ENCODE data around the gene UVSSA.
"Not testable (repeated sequence)": the region's sequence is repeated elsewhere in the genome, so short reads cannot be mapped to it uniquely, and the experiment has no call there.

Gene UVSSA

GRCh38 chr4:1378559-1379231, 31.7 kb downstream of the UVSSA start:
- no peak for FAIRE-seq

GRCh38 chr4:1379351-1379781, 32.4 kb downstream of the UVSSA start:
- no peak for FAIRE-seq

GRCh38 chr4:1379801-1380331, 32.9 kb downstream of the UVSSA start:
- no peak for FAIRE-seq

GRCh38 chr4:1380368-1381151, 33.6 kb downstream of the UVSSA start:
- FAIRE-seq = no peak

- no peak for FAIRE-seq
Observed at GRCh38 chr4:1381181-1381621, 34.2 kb downstream of the UVSSA start.

- FAIRE-seq = no peak
Observed at GRCh38 chr4:1381944-1382541, 35.0 kb downstream of the UVSSA start.

- FAIRE-seq = no peak
Observed at GRCh38 chr4:1382776-1383727, 36.0 kb downstream of the UVSSA start.

- no peak for FAIRE-seq
Observed at GRCh38 chr4:1383728-1384591, 37.0 kb downstream of the UVSSA start.

GRCh38 chr4:1384675-1385372, 37.8 kb downstream of the UVSSA start:
- no peak for FAIRE-seq

- no peak for FAIRE-seq
Observed at GRCh38 chr4:1385373-1386340, 38.6 kb downstream of the UVSSA start.

- FAIRE-seq = not testable (repeated sequence)
Observed at GRCh38 chr4:1393363-1393762, 46.4 kb downstream of the UVSSA start.

- no peak for FAIRE-seq
Observed at GRCh38 chr4:1393866-1394265, 46.9 kb downstream of the UVSSA start.

- FAIRE-seq = not testable (repeated sequence)
Observed at GRCh38 chr4:1394554-1395388, 47.8 kb downstream of the UVSSA start.

GRCh38 chr4:1395389-1395820, 48.4 kb downstream of the UVSSA start:
- not testable (repeated sequence) for FAIRE-seq

- no peak for FAIRE-seq
Observed at GRCh38 chr4:1395941-1396805, 49.2 kb downstream of the UVSSA start.

- FAIRE-seq = no peak
Observed at GRCh38 chr4:1396806-1397455, 49.9 kb downstream of the UVSSA start.
